NCI-H2196 (cell line): ENCODE measurements around the gene FREM1.

Experiments used
- DNase-seq: peaks from one replicate; lab custom pipeline; 2025; ENCODE audit not compliant: unreplicated experiment; lab: John Stamatoyannopoulos, UW

The FREM1 gene

GRCh38 chr9:14706530-14707140 is 203.6 kb downstream of the FREM1 start:
- no peak for DNase-seq

GRCh38 chr9:14705079-14705478 is 205.1 kb downstream of the FREM1 start:
- no peak for DNase-seq

- no peak for DNase-seq
These were observed 205.9 kb downstream of the FREM1 start for GRCh38 chr9:14704281-14704680.

- DNase-seq, result no peak
These were observed 208.0 kb downstream of the FREM1 start for GRCh38 chr9:14702200-14702720.

GRCh38 chr9:14693251-14693861 is 216.9 kb downstream of the FREM1 start, which contains the start of gene ZDHHC21:
ZDHHC21 (minus strand) TSS chr9:14693432; CDS start chr9:14674340, 19,092 bp downstream.
- peak; percentile 81 for DNase-seq

GRCh38 chr9:14692470-14693250 is 217.6 kb downstream of the FREM1 start:
- peak; percentile 68 for DNase-seq

- DNase-seq, result no peak
These were observed 219.1 kb downstream of the FREM1 start for GRCh38 chr9:14690948-14691730.

GRCh38 chr9:14687042-14687719 is 223.0 kb downstream of the FREM1 start:
- DNase-seq, result peak; percentile 43

- DNase-seq, result no peak
These were observed 224.1 kb downstream of the FREM1 start for GRCh38 chr9:14686168-14686567.
